H9 (cell line): ENCODE results near the gene TBC1D1. TPM values are rescaled to one million over a fixed set of nuclear protein-coding genes. Genes with fewer than 3 reads are reported as not detected.

ENCODE experiments used
- DNase-seq: peaks from one replicate; pipeline ENCODE4 v3.0.0-alpha.2; 2017
- H2AFZ ChIP-seq: one replicate; pipeline ENCODE4 v1.6.1; 2013; ENCODE audit warnings: mild to moderate bottlenecking, low read length, control low read depth, moderate library complexity
- H2AK5ac ChIP-seq: 2 replicates; pipeline ENCODE4 v1.6.1; 2013; ENCODE audit warnings: low read length, control low read depth, mixed read lengths; ENCODE audit not compliant: insufficient read length
- H2BK120ac ChIP-seq: one replicate; pipeline ENCODE4 v1.6.1; 2013; ENCODE audit warnings: low read depth, mild to moderate bottlenecking, low read length, control low read depth, inconsistent platforms; ENCODE audit not compliant: poor library complexity, severe bottlenecking
- H2BK12ac ChIP-seq: 2 replicates; pipeline ENCODE4 v1.6.1; 2013; ENCODE audit warnings: low read length, control low read depth, mixed read lengths, low read depth; ENCODE audit not compliant: insufficient read length
- H2BK15ac ChIP-seq: 2 replicates; pipeline ENCODE4 v1.6.1; 2013; ENCODE audit warnings: low read depth, low read length, control low read depth
- H2BK20ac ChIP-seq: one replicate; pipeline ENCODE4 v1.6.1; 2013; ENCODE audit warnings: low read depth, mild to moderate bottlenecking, low read length, control low read depth, inconsistent platforms; ENCODE audit not compliant: poor library complexity, severe bottlenecking
- H2BK5ac ChIP-seq: 2 replicates; pipeline ENCODE4 v1.6.1; 2013; ENCODE audit warnings: low read length, control low read depth, mixed read lengths; ENCODE audit not compliant: insufficient read length
- H3K14ac ChIP-seq: 2 replicates; pipeline ENCODE4 v1.6.1; 2013; ENCODE audit warnings: low read length, control low read depth; ENCODE audit not compliant: insufficient read depth
- H3K18ac ChIP-seq: 2 replicates; pipeline ENCODE4 v1.6.1; 2013; ENCODE audit warnings: low read depth, mild to moderate bottlenecking, mixed read lengths, low read length, control low read depth; ENCODE audit not compliant: insufficient read length
- H3K23ac ChIP-seq: 2 replicates; pipeline ENCODE4 v1.6.1; 2013; ENCODE audit warnings: low read length, control low read depth, mixed read lengths, low read depth; ENCODE audit not compliant: insufficient read length
- H3K23me2 ChIP-seq: 2 replicates; pipeline ENCODE4 v1.6.1; 2013; ENCODE audit warnings: low read depth, mild to moderate bottlenecking, mixed read lengths, low read length, control low read depth; ENCODE audit not compliant: insufficient read length, poor library complexity, severe bottlenecking
- H3K27ac ChIP-seq: 2 replicates; pipeline ENCODE4 v1.5.1; 2013; ENCODE audit warnings: low read length, control low read depth, mixed read lengths, low read depth; ENCODE audit not compliant: insufficient read length
- H3K27me3 ChIP-seq: 2 replicates; pipeline ENCODE4 v1.6.1; 2013; ENCODE audit warnings: low read length, control low read depth, inconsistent platforms; ENCODE audit not compliant: insufficient read depth
- H3K4ac ChIP-seq: 2 replicates; pipeline ENCODE4 v1.6.1; 2013; ENCODE audit warnings: low read depth, mild to moderate bottlenecking, control low read depth, inconsistent platforms, low read length, moderate library complexity
- H3K4me1 ChIP-seq: 2 replicates; pipeline ENCODE4 v1.6.1; 2013; ENCODE audit warnings: low read length, control low read depth, inconsistent platforms; ENCODE audit not compliant: insufficient read depth
- H3K4me2 ChIP-seq: 2 replicates; pipeline ENCODE4 v1.6.1; 2013; ENCODE audit warnings: low read length, control low read depth, mixed read lengths; ENCODE audit not compliant: insufficient read length, insufficient read depth
- H3K56ac ChIP-seq: 2 replicates; pipeline ENCODE4 v1.6.1; 2013; ENCODE audit warnings: low read depth, mild to moderate bottlenecking, mixed read lengths, low read length, control low read depth; ENCODE audit not compliant: insufficient read length
- H3K79me1 ChIP-seq: 2 replicates; pipeline ENCODE4 v1.6.1; 2013; ENCODE audit warnings: low read depth, mild to moderate bottlenecking, moderate library complexity, low read length, control low read depth, inconsistent platforms; ENCODE audit not compliant: insufficient read depth, poor library complexity, severe bottlenecking
- H3K79me2 ChIP-seq: 2 replicates; pipeline ENCODE4 v1.6.1; 2013; ENCODE audit warnings: low read length, control low read depth, inconsistent platforms; ENCODE audit not compliant: insufficient read depth
- H3K9ac ChIP-seq: 2 replicates; pipeline ENCODE4 v1.6.1; 2013; ENCODE audit warnings: low read length, control low read depth, mixed read lengths; ENCODE audit not compliant: insufficient read length; ENCODE audit errors: extremely low read depth
- H3K9me3 ChIP-seq: one replicate; pipeline ENCODE4 v1.6.1; 2013; ENCODE audit warnings: low read depth, low read length, inconsistent platforms; ENCODE audit not compliant: control insufficient read depth
- H3T11ph ChIP-seq: one replicate; pipeline ENCODE4 v1.6.1; 2013; ENCODE audit warnings: mild to moderate bottlenecking, low read length, control low read depth, inconsistent platforms
- H4K20me1 ChIP-seq: one replicate; pipeline ENCODE4 v1.6.1; 2013; ENCODE audit not compliant: control insufficient read depth, insufficient read length, insufficient read depth
- H4K5ac ChIP-seq: 2 replicates; pipeline ENCODE4 v1.6.1; 2013; ENCODE audit warnings: low read depth, mild to moderate bottlenecking, mixed read lengths, low read length, control low read depth; ENCODE audit not compliant: insufficient read length
- H4K8ac ChIP-seq: replicated peaks from 2 replicates; pipeline ENCODE4 v1.6.1; 2013; ENCODE audit warnings: low read length, control low read depth, mixed read lengths, low read depth; ENCODE audit not compliant: insufficient read length
- H4K91ac ChIP-seq: 2 replicates; pipeline ENCODE4 v1.6.1; 2013; ENCODE audit warnings: low read depth, mild to moderate bottlenecking, moderate library complexity, mixed read lengths, low read length, control low read depth; ENCODE audit not compliant: insufficient read length
- H3K27ac Mint-ChIP-seq, 3 experiments: 2 replicates in 2 of 3; 3 replicates in 1 of 3; pipeline ENCODE4 v1.8.0; 2020 to 2021; ENCODE audit warnings: mixed read lengths in 3 of 3, mild to moderate bottlenecking in 1 of 3, moderate library complexity in 1 of 3
- H3K27me3 Mint-ChIP-seq: 2 replicates; pipeline ENCODE4 v1.8.0; 2021; ENCODE audit warnings: low read depth, mild to moderate bottlenecking, moderate library complexity, mixed read lengths
- H3K36me3 Mint-ChIP-seq, 3 experiments: 2 replicates in 2 of 3; 3 replicates in 1 of 3; pipeline ENCODE4 v1.8.0; 2020 to 2021; ENCODE audit warnings: low read depth in 3 of 3, mixed read lengths in 3 of 3; ENCODE audit not compliant: insufficient read depth in 1 of 3
- H3K4me1 Mint-ChIP-seq, 2 experiments: 2 replicates each; pipeline ENCODE4 v1.8.0; 2020; ENCODE audit warnings: mixed read lengths in 2 of 2
- H3K4me3 Mint-ChIP-seq, 2 experiments: 2 replicates in 1 of 2; 3 replicates in 1 of 2; pipeline ENCODE4 v1.8.0; 2020 to 2021; ENCODE audit warnings: mild to moderate bottlenecking in 2 of 2, mixed read lengths in 2 of 2, moderate library complexity in 1 of 2
- H3K9me3 Mint-ChIP-seq, 2 experiments: 2 replicates in 1 of 2; 3 replicates in 1 of 2; pipeline ENCODE4 v1.8.0; 2020; ENCODE audit warnings: mild to moderate bottlenecking in 2 of 2, mixed read lengths in 2 of 2, moderate library complexity in 1 of 2
- WGBS: extraction: QIAGEN DNeasy Blood & Tissue Kit; methylation state at CpG from one replicate; pipeline ENCODE4 v1.1.7; 2013; ENCODE audit warnings: missing lambda C conversion rate, low lambda C conversion rate, mixed read lengths; ENCODE audit not compliant: insufficient read length; ENCODE audit errors: extremely low coverage; 5-methylcytosine and 5-hydroxymethylcytosine counted together
- total RNA-seq: library from RNA; stranded (reverse); gene quantifications from 2 replicates; pipeline ENCODE4 v1.2.1, GENCODE V29; 2021
- TF ChIP-seq, protein P1 (sequence below): fragments of 200-600 bp; sonication (generic); conservative IDR thresholded peaks from 3 replicates; pipeline ENCODE4 v1.8.0; 2021; ENCODE audit warnings: antibody characterized with exemption, mild to moderate bottlenecking

Gene TBC1D1
- total RNA-seq, 1 experiment from 2014 or later, result 109 TPM

DNA sequence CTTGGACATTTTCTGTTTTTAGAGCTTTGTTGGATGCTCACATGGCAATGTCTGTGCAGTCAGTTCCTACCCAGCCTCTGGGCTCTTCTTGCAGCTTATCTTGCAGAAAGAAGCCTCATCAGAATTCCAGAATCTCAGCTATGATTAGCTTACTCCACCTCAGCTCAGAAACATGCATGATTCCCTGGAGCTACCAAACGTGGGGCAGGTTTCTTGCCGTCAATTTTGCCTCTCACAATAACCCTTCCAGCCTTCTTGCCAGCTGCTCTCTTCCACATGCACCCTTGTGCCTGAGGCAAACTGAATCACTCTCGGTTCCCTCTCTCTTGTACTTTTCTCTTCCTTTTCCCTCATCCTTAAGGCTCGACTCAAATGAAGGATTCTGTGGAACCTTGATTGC lies 210.7 kb downstream of the TBC1D1 start:
- H4K20me1 ChIP-seq, result no peaks in the 10 kb centered on the region
- H3K4me3 Mint-ChIP-seq, result no peak overlapping the region
- H3K79me2 ChIP-seq, result no peaks in the 10 kb centered on the region
- no peak overlapping the region for H4K91ac ChIP-seq
- H3K79me1 ChIP-seq, result no peaks in the 10 kb centered on the region
- H2BK15ac ChIP-seq, result no peak overlapping the region
- H4K8ac ChIP-seq, result no peak overlapping the region
- no peaks in the 10 kb centered on the region for H3K9me3 ChIP-seq
- TF ChIP-seq, protein P1, sequence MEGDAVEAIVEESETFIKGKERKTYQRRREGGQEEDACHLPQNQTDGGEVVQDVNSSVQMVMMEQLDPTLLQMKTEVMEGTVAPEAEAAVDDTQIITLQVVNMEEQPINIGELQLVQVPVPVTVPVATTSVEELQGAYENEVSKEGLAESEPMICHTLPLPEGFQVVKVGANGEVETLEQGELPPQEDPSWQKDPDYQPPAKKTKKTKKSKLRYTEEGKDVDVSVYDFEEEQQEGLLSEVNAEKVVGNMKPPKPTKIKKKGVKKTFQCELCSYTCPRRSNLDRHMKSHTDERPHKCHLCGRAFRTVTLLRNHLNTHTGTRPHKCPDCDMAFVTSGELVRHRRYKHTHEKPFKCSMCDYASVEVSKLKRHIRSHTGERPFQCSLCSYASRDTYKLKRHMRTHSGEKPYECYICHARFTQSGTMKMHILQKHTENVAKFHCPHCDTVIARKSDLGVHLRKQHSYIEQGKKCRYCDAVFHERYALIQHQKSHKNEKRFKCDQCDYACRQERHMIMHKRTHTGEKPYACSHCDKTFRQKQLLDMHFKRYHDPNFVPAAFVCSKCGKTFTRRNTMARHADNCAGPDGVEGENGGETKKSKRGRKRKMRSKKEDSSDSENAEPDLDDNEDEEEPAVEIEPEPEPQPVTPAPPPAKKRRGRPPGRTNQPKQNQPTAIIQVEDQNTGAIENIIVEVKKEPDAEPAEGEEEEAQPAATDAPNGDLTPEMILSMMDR, result no peak
- no peak overlapping the region; a peak in 1 of 7 replicates for H3K27ac Mint-ChIP-seq
- H3K23me2 ChIP-seq, result peaks cover under 1% of the 10 kb centered on the region
- no peak overlapping the region for H2AK5ac ChIP-seq
- H2BK20ac ChIP-seq, result no peak overlapping the region
- H2AFZ ChIP-seq, result no peak overlapping the region
- WGBS, result no CpG with 5 or more reads among the region's 4 CpGs
- H3K27ac ChIP-seq, result no peak overlapping the region
- no peaks in the 10 kb centered on the region for H3K27me3 Mint-ChIP-seq
- H2BK5ac ChIP-seq, result no peak overlapping the region
- no peak overlapping the region for H3K4ac ChIP-seq
- H4K5ac ChIP-seq, result no peak overlapping the region
- no peak overlapping the region for H3K4me2 ChIP-seq
- no peak overlapping the region for H3T11ph ChIP-seq
- H3K9me3 Mint-ChIP-seq, result no peaks in the 10 kb centered on the region
- H3K4me1 Mint-ChIP-seq, result 0 out of 4 replicates have a peak, but pooled peaks cover 0 to under 1% of the 10 kb centered on the region in 2 experiments
- no peak overlapping the region for H3K14ac ChIP-seq
- no peak overlapping the region for H2BK120ac ChIP-seq
- no peaks in the 10 kb centered on the region for H3K27me3 ChIP-seq
- H3K18ac ChIP-seq, result no peak overlapping the region
- H3K4me1 ChIP-seq, result no peaks in the 10 kb centered on the region; the same call in 1 of the 2 replicates
- no peak overlapping the region for H2BK12ac ChIP-seq
- H3K23ac ChIP-seq, result no peak overlapping the region
- DNase-seq, result no peak
- no peak overlapping the region for H3K9ac ChIP-seq
- H3K36me3 Mint-ChIP-seq, result peaks cover 2 to 29% (median 28%) of the 10 kb centered on the region in 3 experiments
- H3K56ac ChIP-seq, result no peak overlapping the region
